Transverse colon (tissue), 4 donors: ENCODE data around the gene CD70.
"Not testable (repeated sequence)": the region's sequence is repeated elsewhere in the genome, so short reads cannot be mapped to it uniquely, and the experiment has no call there.

Experiments used
- CTCF ChIP-seq, 5 experiments: fragments of 200-600 bp in 3 of 5; fragments of 450-650 bp in 2 of 5; sonication (generic) in 3 of 5; IDR thresholded peaks; 1 replicate in 2 of 5; 2 replicates in 3 of 5; pipeline ENCODE4 v1.5.1; 2016 to 2017; ENCODE audit warnings: antibody characterized with exemption in 5 of 5, inconsistent platforms in 3 of 5, mild to moderate bottlenecking in 2 of 5, moderate library complexity in 1 of 5
- POLR2A ChIP-seq: fragments of 450-650 bp; IDR thresholded peaks from one replicate; pipeline ENCODE4 v1.6.1; 2016; ENCODE audit warnings: antibody characterized with exemption, mild to moderate bottlenecking, moderate library complexity
- POLR2AphosphoS5 ChIP-seq, 3 donors: sonication (generic); formaldehyde crosslinking; IDR thresholded peaks; one replicate each; pipeline ENCODE4 v1.6.1; 2016; ENCODE audit warnings: antibody characterized with exemption in 3 of 3

- not testable (repeated sequence) for TF ChIP-seq CTCF (IDR thresholded peaks at IDR 0.05); POLR2AphosphoS5 (IDR thresholded peaks at IDR 0.05); POLR2A
Observed at GRCh38 chr19:6640333-6640732, 49.4 kb upstream of the CD70 start.
